NCI-H2196 treated with DMSO at 0.1 percent for 48 hours (cell line): ENCODE data around the gene DUS1L.
"Not testable (repeated sequence)": the region's sequence is repeated elsewhere in the genome, so short reads cannot be mapped to it uniquely, and the experiment has no call there.

Experiments used
- DNase-seq: peaks from one replicate; lab custom pipeline; 2025; ENCODE audit not compliant: unreplicated experiment; lab: John Stamatoyannopoulos, UW

Gene DUS1L

DNA sequence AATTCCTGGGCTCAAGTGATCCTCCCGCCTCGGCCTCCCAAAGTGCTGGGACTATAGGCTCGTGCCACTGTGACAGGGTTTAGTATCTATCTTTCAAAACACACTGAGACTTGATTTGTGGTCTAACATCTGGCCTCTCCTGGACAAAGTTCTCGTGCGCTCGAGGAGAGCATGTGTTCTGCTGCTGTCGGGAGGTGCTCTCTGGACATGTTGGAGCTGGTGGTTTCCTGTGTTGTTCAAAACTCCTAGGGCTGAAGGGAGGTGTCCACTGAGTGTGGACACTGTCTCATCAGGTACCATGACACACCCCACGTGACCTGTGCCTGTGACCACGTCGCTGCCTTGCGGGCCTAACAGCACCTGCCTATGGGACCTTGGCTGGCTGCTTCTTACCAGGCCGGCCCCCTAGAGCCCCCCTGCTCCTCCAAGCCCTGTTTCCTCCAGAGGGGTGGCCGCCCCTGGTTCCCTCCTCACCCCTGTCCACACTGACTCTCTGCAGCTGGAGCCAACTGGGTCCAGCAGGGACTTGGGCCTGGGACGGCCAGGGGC, 19.6 kb downstream of the DUS1L start:
- DNase-seq = no peak

DNA sequence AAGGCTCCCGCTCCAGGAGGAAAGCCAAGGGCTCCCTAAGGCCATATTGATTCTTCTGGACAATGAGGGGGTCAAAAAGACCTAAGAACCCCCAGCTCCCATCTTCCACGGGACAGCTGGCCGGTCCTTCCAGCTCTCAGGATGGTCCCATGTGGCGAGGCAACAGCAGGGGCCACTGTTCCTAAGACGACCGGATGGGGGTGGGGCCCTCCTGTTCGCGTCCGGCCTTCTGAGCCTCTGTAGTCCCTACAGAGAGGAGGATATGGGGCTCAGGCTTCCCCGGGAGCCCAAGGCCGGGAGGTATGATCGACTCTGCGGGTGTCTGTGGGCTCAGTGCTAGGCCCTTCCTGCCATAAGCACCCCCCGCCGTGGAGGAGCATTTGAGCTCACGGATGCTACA, 22.1 kb downstream of the DUS1L start:
- no peak for DNase-seq

DNA sequence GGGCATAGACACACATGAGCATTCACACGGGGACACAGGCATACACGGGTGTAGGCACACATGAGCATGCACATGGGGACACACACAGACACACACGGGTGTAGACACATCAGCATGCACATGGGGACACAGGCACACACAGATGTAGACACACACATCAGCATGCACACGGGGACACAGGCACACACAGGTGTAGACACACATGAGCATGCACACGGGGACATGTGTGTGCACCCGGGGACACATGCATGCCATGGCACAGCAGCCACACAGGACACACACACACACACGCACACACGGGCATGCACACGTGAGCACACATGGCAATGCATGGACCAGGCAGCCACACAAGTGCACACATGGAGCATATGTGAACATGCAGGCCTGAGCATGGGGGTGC, 23.0 kb downstream of the DUS1L start:
- DNase-seq = no peak

- DNase-seq = no peak
These were observed 24.3 kb downstream of the DUS1L start for GRCh38 chr17:82041144-82041814.

GRCh38 chr17:82039695-82040299, 25.8 kb downstream of the DUS1L start:
- no peak for DNase-seq

DNA sequence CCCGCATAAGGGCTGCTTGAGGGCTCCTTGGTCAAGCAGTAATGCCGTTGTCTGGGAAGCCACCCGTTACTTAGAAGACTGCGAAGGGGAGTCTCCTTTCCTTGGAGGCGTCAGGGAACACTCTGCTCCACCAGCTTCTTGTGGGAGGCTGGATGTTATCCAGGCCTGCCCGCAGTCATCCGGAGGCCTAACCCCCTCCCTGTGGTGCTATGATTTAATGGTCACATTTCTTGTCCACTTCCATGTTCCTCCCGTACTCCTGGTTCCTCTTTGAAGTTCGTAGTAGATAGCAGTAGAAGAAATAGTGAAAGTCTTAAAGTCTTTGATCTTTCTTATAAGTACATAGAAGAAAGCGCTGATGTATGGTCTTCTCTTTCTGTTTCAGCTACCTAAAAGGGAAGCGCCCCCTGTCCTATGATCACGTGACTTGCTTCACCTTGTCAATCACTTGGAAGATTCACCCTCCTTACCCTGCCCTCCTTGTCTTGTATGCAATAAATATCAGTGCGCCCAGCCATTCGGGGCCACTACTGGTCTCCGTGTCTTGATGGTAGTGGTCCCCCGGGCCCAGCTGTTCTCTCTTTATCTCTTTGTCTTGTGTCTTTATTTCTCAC, 26.7 kb downstream of the DUS1L start:
- not testable (repeated sequence) for DNase-seq

DNA sequence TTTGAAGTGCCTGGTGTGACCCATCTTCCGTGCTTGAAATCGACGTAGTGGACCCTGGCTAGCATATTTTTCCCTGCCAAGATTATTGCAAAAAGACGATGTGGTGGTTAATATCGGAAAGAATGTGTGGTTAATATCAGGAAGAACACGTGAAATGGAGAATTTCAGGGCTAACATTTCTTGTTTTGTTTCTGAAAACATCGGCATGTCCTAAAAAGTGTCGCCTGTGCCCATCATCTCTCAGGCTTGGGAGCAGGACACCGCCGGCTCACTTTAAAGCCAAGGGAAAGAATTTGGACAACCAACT, 27.8 kb downstream of the DUS1L start:
- no peak for DNase-seq

DNA sequence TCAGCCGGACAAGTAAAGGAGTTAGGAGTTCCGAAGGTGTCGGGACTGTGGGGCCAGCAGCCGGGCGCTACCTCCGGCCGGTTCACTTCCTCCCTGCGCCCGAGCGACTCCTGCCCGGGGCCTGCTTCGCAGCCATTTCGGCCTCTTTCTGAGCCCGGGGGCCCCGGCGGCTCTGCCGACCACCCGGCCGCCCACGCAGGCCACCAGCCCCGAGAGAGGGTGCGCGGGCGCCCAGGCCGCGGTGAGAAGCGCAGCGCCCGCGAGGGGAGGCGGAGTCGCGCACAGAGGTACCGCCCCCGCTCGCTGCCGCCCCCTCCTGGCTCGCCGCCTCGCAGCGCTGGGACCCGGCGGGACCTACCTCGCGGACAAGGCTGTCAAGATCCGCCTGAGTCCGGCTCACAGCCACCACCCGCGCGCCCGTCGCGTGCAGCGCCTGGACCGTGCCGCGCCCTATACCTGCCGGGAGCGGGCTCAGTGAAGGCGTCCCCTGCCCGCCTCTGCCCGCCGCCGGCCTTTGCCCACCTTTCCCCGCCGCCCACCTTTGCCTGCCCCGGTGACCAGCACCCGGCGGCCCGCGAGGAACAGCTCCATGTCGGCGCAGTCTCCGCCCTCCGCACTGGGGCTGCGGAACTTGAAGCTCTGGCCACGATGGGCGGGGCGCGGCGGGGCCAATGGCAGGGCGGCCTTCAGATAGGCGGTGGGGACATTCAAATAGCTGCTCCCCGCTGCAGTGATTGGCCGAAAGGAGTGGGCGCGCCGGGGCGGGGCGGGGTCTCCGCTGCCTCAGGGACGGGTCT, 28.3 kb downstream of the DUS1L start, which contains the start of gene DCXR:
TSS of gene DCXR (minus strand) at position 606 of the 797 bp plus-strand sequence. CDS start at position 591, 15 bp downstream.
- peak; percentile 98 for DNase-seq

- no peak for DNase-seq
These were observed 28.9 kb downstream of the DUS1L start for GRCh38 chr17:82036634-82037091.

- DNase-seq = no peak
These were observed 29.5 kb downstream of the DUS1L start for GRCh38 chr17:82035956-82036633.

DNA sequence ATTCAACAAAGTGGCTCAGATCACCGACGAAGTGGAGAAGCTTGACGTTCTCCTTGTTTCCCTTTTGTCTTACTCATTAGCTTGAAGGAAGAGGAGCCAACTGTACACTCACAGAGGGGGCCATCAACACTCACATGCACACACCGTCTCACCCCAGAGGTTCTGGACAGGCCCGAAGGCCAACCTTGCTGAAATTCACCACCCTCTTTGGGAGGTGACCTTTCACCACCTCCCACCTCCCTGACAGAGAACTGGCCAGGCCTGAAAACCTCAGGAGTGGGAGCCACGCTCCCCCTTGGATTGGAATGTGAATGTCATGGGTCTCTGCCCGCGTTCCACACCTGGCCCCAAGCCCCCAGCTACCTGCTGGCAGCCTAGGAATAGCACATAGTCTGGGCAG, 30.1 kb downstream of the DUS1L start:
- no peak for DNase-seq

DNA sequence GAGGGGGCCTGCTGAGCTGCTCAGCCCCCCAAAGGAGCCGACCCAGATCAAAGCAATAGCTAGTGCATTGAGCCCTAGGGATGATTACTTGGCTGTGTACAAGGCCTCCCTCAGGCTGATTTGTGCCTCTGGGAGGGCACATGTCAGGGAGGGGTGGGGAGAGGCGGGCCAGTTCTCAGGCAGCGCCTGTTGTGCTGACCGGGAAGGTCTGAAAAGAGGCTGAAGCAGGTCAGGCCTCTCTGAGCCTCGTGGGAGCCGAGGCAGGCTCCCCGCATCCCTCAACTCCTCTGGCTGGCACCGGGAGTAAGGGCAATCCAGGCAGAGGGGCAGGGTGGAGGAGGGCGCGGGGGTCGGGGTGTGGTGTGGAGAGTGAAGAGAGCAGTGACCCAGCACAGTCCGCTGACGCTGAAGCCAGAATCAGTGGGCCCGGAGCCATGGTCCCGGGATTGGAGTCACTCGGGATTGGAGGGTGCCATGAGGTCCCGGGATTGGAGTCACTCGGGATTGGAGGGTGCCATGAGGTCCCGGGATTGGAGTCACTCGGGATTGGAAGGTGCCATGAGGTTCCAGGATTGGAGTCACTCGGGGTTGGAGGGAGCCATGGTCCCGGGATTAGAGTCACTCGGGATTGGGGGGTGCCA, 31.1 kb downstream of the DUS1L start:
- DNase-seq = no peak

DNA sequence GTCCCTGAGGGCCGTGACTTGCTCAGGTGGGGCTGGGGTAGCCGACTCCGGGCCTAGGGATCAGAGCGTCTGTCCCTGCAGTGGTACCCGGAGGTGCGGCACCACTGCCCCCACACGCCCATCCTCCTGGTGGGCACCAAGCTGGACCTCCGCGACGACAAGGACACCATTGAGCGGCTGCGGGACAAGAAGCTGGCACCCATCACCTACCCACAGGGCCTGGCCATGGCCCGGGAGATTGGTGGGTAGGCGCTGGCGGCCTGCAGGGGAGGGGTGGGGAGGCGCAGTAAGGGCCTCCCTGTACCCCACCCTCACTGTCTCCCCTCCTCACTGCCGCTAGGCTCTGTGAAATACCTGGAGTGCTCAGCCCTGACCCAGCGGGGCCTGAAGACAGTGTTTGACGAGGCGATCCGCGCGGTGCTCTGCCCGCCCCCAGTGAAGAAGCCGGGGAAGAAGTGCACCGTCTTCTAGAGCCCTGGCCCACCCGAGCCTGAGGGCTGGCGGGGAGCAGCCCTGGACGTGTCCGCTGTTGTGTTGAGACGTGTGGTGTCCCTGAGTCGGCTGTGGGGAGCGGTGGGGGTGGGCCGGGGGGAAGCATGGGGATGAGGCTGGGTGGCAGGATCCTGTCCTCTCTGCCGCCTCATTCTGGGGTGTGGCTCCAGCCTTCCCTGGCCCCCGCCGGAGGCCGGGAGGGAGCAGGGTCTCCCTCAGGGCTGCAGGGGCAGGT, 32.1 kb downstream of the DUS1L start:
- DNase-seq = no peak

- DNase-seq = peak; percentile 56
These were observed 33.5 kb downstream of the DUS1L start for GRCh38 chr17:82031885-82032627.

DNA sequence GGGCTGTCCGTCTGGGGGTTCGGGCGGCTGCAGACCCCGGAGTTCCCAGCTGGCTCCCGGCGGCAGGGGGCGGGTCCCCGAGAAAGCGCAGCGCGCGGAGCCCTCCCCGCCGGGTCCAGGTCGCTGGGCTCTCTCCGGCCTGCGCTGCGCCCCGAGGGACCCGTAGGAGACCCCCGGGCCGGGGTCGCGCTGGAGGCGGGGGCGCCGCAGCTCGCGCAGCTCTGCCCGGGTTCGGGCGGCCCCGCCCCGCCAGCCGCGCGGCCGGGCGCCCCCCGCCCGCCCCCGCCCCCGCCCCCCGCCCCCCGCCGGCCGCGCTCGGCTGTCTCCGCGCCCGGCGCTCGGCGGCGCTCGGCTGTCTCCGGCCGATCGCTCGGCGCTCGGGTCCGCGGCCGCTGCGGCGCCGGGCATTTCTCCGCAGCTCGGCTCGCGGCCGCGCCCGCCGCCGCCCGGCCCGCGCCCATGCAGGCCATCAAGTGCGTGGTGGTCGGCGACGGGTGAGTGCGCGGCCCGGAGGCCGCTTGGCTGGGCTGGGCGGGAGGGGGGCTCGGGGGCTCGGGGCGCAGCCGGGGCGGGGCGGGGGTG, 34.2 kb downstream of the DUS1L start, which contains the start of gene RAC3:
TSS of gene RAC3 (plus strand) at position 376 of the 582 bp plus-strand sequence. CDS start at position 460, 84 bp downstream.
- DNase-seq = peak; percentile 30

GRCh38 chr17:82030470-82031302, 34.9 kb downstream of the DUS1L start:
- DNase-seq = peak; percentile 93

DNA sequence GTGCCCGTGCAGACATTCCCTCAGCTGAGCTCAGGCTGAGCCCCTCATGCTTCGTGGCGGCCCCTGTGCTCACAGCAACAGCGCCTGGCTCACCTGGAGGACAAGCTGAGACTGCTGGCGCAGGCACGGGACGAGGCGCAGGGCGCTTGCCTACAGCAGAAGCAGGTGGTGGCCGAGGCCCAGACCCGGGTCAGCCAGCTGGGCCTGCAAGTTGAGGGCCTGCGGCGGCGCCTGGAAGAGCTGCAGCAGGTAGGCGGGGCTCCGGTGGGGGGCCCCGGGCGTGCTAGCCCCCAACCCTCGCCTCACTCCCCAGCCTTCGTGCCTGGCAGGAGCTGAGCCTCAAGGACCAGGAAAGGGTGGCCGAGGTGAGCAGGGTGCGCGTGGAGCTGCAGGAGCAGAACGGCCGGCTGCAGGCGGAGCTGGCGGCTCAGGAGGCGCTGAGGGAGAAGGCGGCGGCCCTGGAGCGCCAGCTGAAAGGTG, 35.6 kb downstream of the DUS1L start:
- no peak for DNase-seq
